ENCODE measurements around the gene MYL12A. TPM values are rescaled to one million over a fixed set of nuclear protein-coding genes. Genes with fewer than 3 reads are reported as not detected.
A peak's percentile ranks its signal among the peaks of the same experiment; 100 is the strongest.

Gene MYL12A
- total and polyA plus RNA-seq, 2 of the 13 experiments (the other 11 are each of a cell fraction or from before 2014, with no cell fraction given), result 261 to 277 TPM

- TF ChIP-seq ARID2 (CRISPR knock-in tag; IDR thresholded peaks at IDR 0.05; ENCODE audit: borderline replicate concordance) (no peak), NR1H2 (CRISPR knock-in tag; IDR thresholded peaks at IDR 0.05; ENCODE audit: borderline replicate concordance, low read depth) (no peak), ZNF878 (CRISPR knock-in tag; IDR thresholded peaks at IDR 0.05) (no peak), PPARG (CRISPR knock-in tag; conservative IDR thresholded peaks at IDR 0.05) (0 out of 2 replicates have a peak, but pooled peaks have one; percentile 21), RARG (CRISPR knock-in tag; IDR thresholded peaks at IDR 0.05; ENCODE audit: low read depth) (no peak), ZSCAN12 (CRISPR knock-in tag; IDR thresholded peaks at IDR 0.05) (no peak), TCF7 (IDR thresholded peaks at IDR 0.05; ENCODE audit: low read depth) (no peak), ZNF451 (CRISPR knock-in tag; IDR thresholded peaks at IDR 0.05) (no peak), GFI1 (CRISPR knock-in tag; IDR thresholded peaks at IDR 0.05; ENCODE audit: borderline replicate concordance) (peak; percentile 93), ZBTB2 (CRISPR knock-in tag; IDR thresholded peaks at IDR 0.05; ENCODE audit: low read depth) (no peak), ASH2L (IDR thresholded peaks at IDR 0.05; ENCODE audit: insufficient read length, low read depth, low read length) (peak; percentile 48), KAT8 (CRISPR knock-in tag; IDR thresholded peaks at IDR 0.05) (no peak), RXRB (CRISPR knock-in tag; IDR thresholded peaks at IDR 0.05; ENCODE audit: borderline replicate concordance) (peak; percentile 49), IKZF5 (CRISPR knock-in tag; IDR thresholded peaks at IDR 0.05) (0 out of 2 replicates have a peak, but pooled peaks have one; percentile 16), ZNF382 (CRISPR knock-in tag; IDR thresholded peaks at IDR 0.05; ENCODE audit: borderline replicate concordance) (no peak), HDAC2 (CRISPR knock-in tag; IDR thresholded peaks at IDR 0.05) (peak; percentile 37), ZGPAT (CRISPR knock-in tag; IDR thresholded peaks at IDR 0.05) (peak; percentile 47; the same call in 1 of the 2 replicates), ZBTB1 (CRISPR knock-in tag; IDR thresholded peaks at IDR 0.05; ENCODE audit: borderline replicate concordance) (no peak), HNRNPL (IDR thresholded peaks at IDR 0.05; ENCODE audit: low read depth, low read length) (no peak), SP2 (CRISPR knock-in tag; IDR thresholded peaks at IDR 0.05) (no peak), ZNF101 (CRISPR knock-in tag; IDR thresholded peaks at IDR 0.05; ENCODE audit: borderline replicate concordance, low read depth) (no peak), JUN (CRISPR knock-in tag; IDR thresholded peaks at IDR 0.05) (peak; percentile 98), MXI1 (IDR thresholded peaks at IDR 0.05; ENCODE audit: borderline replicate concordance, low read depth, low read length) (peak; percentile 49; the same call in 1 of the 3 replicates), FOSL2 (CRISPR knock-in tag; IDR thresholded peaks at IDR 0.05) (peak; percentile 44; the same call in 1 of the 2 replicates)
These were observed 9.4 kb downstream of the MYL12A start (continued) for GRCh38 chr18:3256693-3257626.
